ENCODE data around the gene CLEC2D. TPM values are rescaled to one million over a fixed set of nuclear protein-coding genes. Genes with fewer than 3 reads are reported as not detected.
A peak's percentile ranks its signal among the peaks of the same experiment; 100 is the strongest.
"Not testable (repeated sequence)": the region's sequence is repeated elsewhere in the genome, so short reads cannot be mapped to it uniquely, and the experiment has no call there.

Gene CLEC2D
- total and polyA plus RNA-seq, 7 experiments from 2014 or later, result 182 to 378 (median 323) TPM

- not testable (repeated sequence) for H3K4me3 ChIP-seq (ENCODE audit: low read length)
- H3K4me3 Mint-ChIP-seq, result peak overlapping the region in 4 of 10 donors; percentile 10 to 50 (median 36)
- H3K9me3 ChIP-seq (ENCODE audit: control insufficient read depth in 2 of 3, low read length in 3 of 3), result peaks cover 0 to 50% (median 4%) of the 10 kb centered on the region in 3 experiments
Observed at GRCh38 chr12:9695661-9696060, 26.1 kb downstream of the CLEC2D start.

GRCh38 chr12:9697619-9698018 is 28.1 kb downstream of the CLEC2D start:
- Histone ChIP-seq H3K9me3 (ENCODE audit: control insufficient read depth in 2 of 3, low read length in 3 of 3) (peaks cover 0 to 36% (median 4%) of the 10 kb centered on the region in 3 experiments), H3K36me3 (ENCODE audit: control insufficient read depth in 2 of 3, insufficient read depth in 3 of 3, low read length in 3 of 3) (peaks cover 18 to 39% (median 25%) of the 10 kb centered on the region in 3 experiments), H3K27me3 (ENCODE audit: control insufficient read depth in 2 of 2, insufficient read depth in 2 of 2, low read length in 2 of 2) (no peaks in the 10 kb centered on the region), H3K4me1 (ENCODE audit: control insufficient read depth in 2 of 2, insufficient read depth in 2 of 2, low read length in 2 of 2) (peaks cover 15 to 20% of the 10 kb centered on the region in 2 donors), H3K4me3 (ENCODE audit: low read length) (no peak overlapping the region), H3K27ac (ENCODE audit: low read depth, low read length) (no peak overlapping the region)
- no peaks in the 10 kb centered on the region for H3K27me3 Mint-ChIP-seq
- ChIA-PET CTCF (interaction anchor here (1.2 to 1.4 kb wide), 2 partner anchors 45 to 66 kb away, joined by 3 read pairs; no protein-coding TSS in a partner anchor), POLR2A (interaction anchor here (0.5 to 1.6 kb wide), 8 partner anchors 9 to 50 kb away, joined by 3 to 8 read pairs (median 5); no protein-coding TSS in a partner anchor)
- H3K36me3 Mint-ChIP-seq, result peaks cover 13 to 73% (median 67%) of the 10 kb centered on the region in 5 donors
- peaks cover 19 to 75% (median 59%) of the 10 kb centered on the region in 7 donors for H3K4me1 Mint-ChIP-seq
- intact Hi-C loops (cut with micrococcal nuclease), result no loop called here
- peak overlapping the region in 8 of 9 donors; percentile 8 to 94 (median 14) for H3K27ac Mint-ChIP-seq
- ATAC-seq (no peak), DNase-seq (no peak)
- no peak overlapping the region for H3K4me3 Mint-ChIP-seq
- peaks cover 4 to 88% (median 42%) of the 10 kb centered on the region in 11 donors for H3K9me3 Mint-ChIP-seq

More at GRCh38 chr12:9695661-9696060, 26.1 kb downstream of the CLEC2D start:
- CTCF ChIA-PET; intact Hi-C loops (cut with micrococcal nuclease); H3K27me3 ChIP-seq (ENCODE audit: control insufficient read depth in 2 of 2, insufficient read depth in 2 of 2, low read length in 2 of 2); H3K27me3 Mint-ChIP-seq; POLR2A ChIA-PET; DNase-seq; H3K4me1 ChIP-seq (ENCODE audit: control insufficient read depth in 2 of 2, insufficient read depth in 2 of 2, low read length in 2 of 2); H3K27ac ChIP-seq (ENCODE audit: low read depth, low read length); ATAC-seq: not testable (repeated sequence)
- peaks cover 4 to 90% (median 41%) of the 10 kb centered on the region in 11 donors for H3K9me3 Mint-ChIP-seq
- peaks cover 28 to 84% (median 82%) of the 10 kb centered on the region in 5 donors for H3K36me3 Mint-ChIP-seq
- peak overlapping the region in 8 of 9 donors; percentile 11 to 83 (median 64) for H3K27ac Mint-ChIP-seq
- H3K36me3 ChIP-seq (ENCODE audit: control insufficient read depth in 2 of 3, insufficient read depth in 3 of 3, low read length in 3 of 3), result peaks cover 23 to 58% (median 34%) of the 10 kb centered on the region in 3 experiments
- H3K4me1 Mint-ChIP-seq, result peaks cover 3 to 71% (median 54%) of the 10 kb centered on the region in 7 donors

- H3K4me3 Mint-ChIP-seq, result no peak overlapping the region
- no peak for ATAC-seq
- H3K27ac Mint-ChIP-seq, result peak overlapping the region; percentile 26 to 94 (median 73)
- Histone ChIP-seq H3K27ac (ENCODE audit: low read depth, low read length) (no peak overlapping the region), H3K4me3 (ENCODE audit: low read length) (no peak overlapping the region), H3K9me3 (ENCODE audit: control insufficient read depth in 2 of 3, low read length in 3 of 3) (peaks cover 0 to 34% (median 4%) of the 10 kb centered on the region in 3 experiments), H3K4me1 (ENCODE audit: control insufficient read depth in 2 of 2, insufficient read depth in 2 of 2, low read length in 2 of 2) (peaks cover 19 to 26% of the 10 kb centered on the region in 2 donors), H3K27me3 (ENCODE audit: control insufficient read depth in 2 of 2, insufficient read depth in 2 of 2, low read length in 2 of 2) (no peaks in the 10 kb centered on the region), H3K36me3 (ENCODE audit: control insufficient read depth in 2 of 3, insufficient read depth in 3 of 3, low read length in 3 of 3) (peaks cover 17 to 28% (median 19%) of the 10 kb centered on the region in 3 experiments)
- intact Hi-C loops (cut with micrococcal nuclease), result no loop called here
- H3K36me3 Mint-ChIP-seq, result peaks cover 13 to 64% (median 56%) of the 10 kb centered on the region in 5 donors
- ChIA-PET POLR2A (interaction anchor here (1.3 to 6.6 kb wide), 8 partner anchors 10 to 50 kb away, joined by 5 to 104 read pairs (median 14); partner anchors contain the start of gene CLEC2D), CTCF (interaction anchor here (1.4 kb wide), 3 partner anchors 10 to 67 kb away, joined by 3 read pairs; no protein-coding TSS in a partner anchor)
- peaks cover 4 to 82% (median 42%) of the 10 kb centered on the region in 11 donors for H3K9me3 Mint-ChIP-seq
- H3K27me3 Mint-ChIP-seq, result no peaks in the 10 kb centered on the region
- peaks cover 23 to 78% (median 62%) of the 10 kb centered on the region in 7 donors for H3K4me1 Mint-ChIP-seq
- DNase-seq, result no peak
Observed at GRCh38 chr12:9698681-9699080, 29.2 kb downstream of the CLEC2D start.

- H3K36me3 ChIP-seq (ENCODE audit: control insufficient read depth in 2 of 3, insufficient read depth in 3 of 3, low read length in 3 of 3), result peaks cover 10 to 21% (median 14%) of the 10 kb centered on the region in 3 experiments
- no peaks in the 10 kb centered on the region for H3K27me3 ChIP-seq (ENCODE audit: control insufficient read depth in 2 of 2, insufficient read depth in 2 of 2, low read length in 2 of 2)
- Mint-ChIP-seq H3K4me1 (peaks cover 23 to 79% (median 66%) of the 10 kb centered on the region in 7 donors), H3K27me3 (no peaks in the 10 kb centered on the region), H3K9me3 (peaks cover 4 to 77% (median 42%) of the 10 kb centered on the region in 11 donors), H3K27ac (peak overlapping the region; percentile 18 to 94 (median 81)), H3K4me3 (peak overlapping the region in 3 of 10 donors; percentile 11 to 80 (median 28)), H3K36me3 (peaks cover 13 to 63% (median 53%) of the 10 kb centered on the region in 5 donors)
- H3K4me1 ChIP-seq (ENCODE audit: control insufficient read depth in 2 of 2, insufficient read depth in 2 of 2, low read length in 2 of 2), result peaks cover 19 to 26% of the 10 kb centered on the region in 2 donors
- DNase-seq (no peak), ATAC-seq (no peak)
- H3K9me3 ChIP-seq (ENCODE audit: control insufficient read depth in 2 of 3, low read length in 3 of 3), result peaks cover 0 to 34% (median 4%) of the 10 kb centered on the region in 3 experiments
- CTCF ChIA-PET, result interaction anchor here (1.0 to 1.4 kb wide), 6 partner anchors 11 to 84 kb away, joined by 3 to 4 read pairs (median 3); no protein-coding TSS in a partner anchor
- H3K27ac ChIP-seq (ENCODE audit: low read depth, low read length), result no peak overlapping the region
- intact Hi-C loops (cut with micrococcal nuclease), result no loop called here
- POLR2A ChIA-PET, result interaction anchor here (0.7 to 6.6 kb wide), 18 partner anchors 9 to 287 kb away, joined by 3 to 104 read pairs (median 5); partner anchors contain the start of gene CLEC2D
- no peak overlapping the region for H3K4me3 ChIP-seq (ENCODE audit: low read length)
Observed at GRCh38 chr12:9699269-9699897, 29.9 kb downstream of the CLEC2D start.

GRCh38 chr12:9699898-9700605 is 30.5 kb downstream of the CLEC2D start:
- H3K27ac ChIP-seq (ENCODE audit: low read depth, low read length), result peak overlapping the region; percentile 26
- H3K27me3 ChIP-seq (ENCODE audit: control insufficient read depth in 2 of 2, insufficient read depth in 2 of 2, low read length in 2 of 2), result no peaks in the 10 kb centered on the region
- Mint-ChIP-seq H3K27me3 (no peaks in the 10 kb centered on the region), H3K4me1 (peaks cover 27 to 79% (median 69%) of the 10 kb centered on the region in 7 donors), H3K27ac (peak overlapping the region in 8 of 9 donors; percentile 62 to 96 (median 92)), H3K36me3 (peaks cover 8 to 62% (median 46%) of the 10 kb centered on the region in 5 donors), H3K4me3 (peak overlapping the region in 5 of 10 donors; percentile 8 to 80 (median 67)), H3K9me3 (peaks cover 4 to 71% (median 42%) of the 10 kb centered on the region in 11 donors)
- no peak overlapping the region for H3K4me3 ChIP-seq (ENCODE audit: low read length)
- peaks cover 3 to 14% (median 8%) of the 10 kb centered on the region in 3 experiments for H3K36me3 ChIP-seq (ENCODE audit: control insufficient read depth in 2 of 3, insufficient read depth in 3 of 3, low read length in 3 of 3)
- ATAC-seq (no peak), DNase-seq (no peak)
- peaks cover 19 to 26% of the 10 kb centered on the region in 2 donors for H3K4me1 ChIP-seq (ENCODE audit: control insufficient read depth in 2 of 2, insufficient read depth in 2 of 2, low read length in 2 of 2)
- ChIA-PET POLR2A (interaction anchor here (0.6 to 6.6 kb wide), 21 partner anchors 9 to 348 kb away, joined by 3 to 104 read pairs (median 5); partner anchors contain the start of gene CLEC2D), CTCF (interaction anchor here (0.9 to 1.4 kb wide), 7 partner anchors 12 to 85 kb away, joined by 3 to 4 read pairs (median 3); no protein-coding TSS in a partner anchor)
- peaks cover 0 to 32% (median 4%) of the 10 kb centered on the region in 3 experiments for H3K9me3 ChIP-seq (ENCODE audit: control insufficient read depth in 2 of 3, low read length in 3 of 3)
- intact Hi-C loops (cut with micrococcal nuclease), result loop anchor here (10.0 kb wide), 2 partner anchors 185 to 235 kb away; no protein-coding TSS in a partner anchor

Measured in naive thymus-derived CD4-positive, alpha-beta T cell (primary cell).